ENCODE data around the gene PDCD6IP.
"Not testable (repeated sequence)": the region's sequence is repeated elsewhere in the genome, so short reads cannot be mapped to it uniquely, and the experiment has no call there.

Gene PDCD6IP

GRCh38 chr3:33792167-33792892, 6.1 kb upstream of the PDCD6IP start:
- DNase-seq (ENCODE audit: low read depth) = no peak

- no peak for DNase-seq (ENCODE audit: low read depth)
Observed at GRCh38 chr3:33795131-33795530, 3.3 kb upstream of the PDCD6IP start.

- no peak for DNase-seq (ENCODE audit: low read depth)
Observed at GRCh38 chr3:33795856-33796536, 2.4 kb upstream of the PDCD6IP start.

- no peak for DNase-seq (ENCODE audit: low read depth)
Observed at GRCh38 chr3:33798113-33798417, 365 bp upstream of the PDCD6IP start.

- DNase-seq (ENCODE audit: low read depth) = no peak
Observed at GRCh38 chr3:33799202-33799551, 747 bp downstream of the PDCD6IP start.

GRCh38 chr3:33803252-33803651, 4.8 kb downstream of the PDCD6IP start:
- no peak for DNase-seq (ENCODE audit: low read depth)

- DNase-seq (ENCODE audit: low read depth) = no peak
Observed at GRCh38 chr3:33803894-33804526, 5.6 kb downstream of the PDCD6IP start.

GRCh38 chr3:33807191-33807590, 8.8 kb downstream of the PDCD6IP start:
- DNase-seq (ENCODE audit: low read depth) = no peak

GRCh38 chr3:33808559-33808958, 10.1 kb downstream of the PDCD6IP start:
- DNase-seq (ENCODE audit: low read depth) = no peak

- no peak for DNase-seq (ENCODE audit: low read depth)
Observed at GRCh38 chr3:33810545-33810944, 12.1 kb downstream of the PDCD6IP start.

- no peak for DNase-seq (ENCODE audit: low read depth)
Observed at GRCh38 chr3:33821989-33822388, 23.6 kb downstream of the PDCD6IP start.

GRCh38 chr3:33823821-33824220, 25.4 kb downstream of the PDCD6IP start:
- no peak for DNase-seq (ENCODE audit: low read depth)

- no peak for DNase-seq (ENCODE audit: low read depth)
Observed at GRCh38 chr3:33825111-33825510, 26.7 kb downstream of the PDCD6IP start.

GRCh38 chr3:33826206-33826605, 27.8 kb downstream of the PDCD6IP start:
- DNase-seq (ENCODE audit: low read depth) = no peak

GRCh38 chr3:33826688-33827087, 28.3 kb downstream of the PDCD6IP start:
- no peak for DNase-seq (ENCODE audit: low read depth)

- no peak for DNase-seq (ENCODE audit: low read depth)
Observed at GRCh38 chr3:33829720-33830119, 31.3 kb downstream of the PDCD6IP start.

- no peak for DNase-seq (ENCODE audit: low read depth)
Observed at GRCh38 chr3:33831053-33831452, 32.6 kb downstream of the PDCD6IP start.

- no peak for DNase-seq (ENCODE audit: low read depth)
Observed at GRCh38 chr3:33833408-33834095, 35.1 kb downstream of the PDCD6IP start.

GRCh38 chr3:33834096-33834453, 35.6 kb downstream of the PDCD6IP start:
- no peak for DNase-seq (ENCODE audit: low read depth)

GRCh38 chr3:33837182-33837581, 38.8 kb downstream of the PDCD6IP start:
- not testable (repeated sequence) for DNase-seq (ENCODE audit: low read depth)

GRCh38 chr3:33839283-33839682, 40.9 kb downstream of the PDCD6IP start:
- no peak for DNase-seq (ENCODE audit: low read depth)

- DNase-seq (ENCODE audit: low read depth) = no peak
Observed at GRCh38 chr3:33840179-33840578, 41.7 kb downstream of the PDCD6IP start.
